ENCODE measurements around the gene CASP2.

DNA sequence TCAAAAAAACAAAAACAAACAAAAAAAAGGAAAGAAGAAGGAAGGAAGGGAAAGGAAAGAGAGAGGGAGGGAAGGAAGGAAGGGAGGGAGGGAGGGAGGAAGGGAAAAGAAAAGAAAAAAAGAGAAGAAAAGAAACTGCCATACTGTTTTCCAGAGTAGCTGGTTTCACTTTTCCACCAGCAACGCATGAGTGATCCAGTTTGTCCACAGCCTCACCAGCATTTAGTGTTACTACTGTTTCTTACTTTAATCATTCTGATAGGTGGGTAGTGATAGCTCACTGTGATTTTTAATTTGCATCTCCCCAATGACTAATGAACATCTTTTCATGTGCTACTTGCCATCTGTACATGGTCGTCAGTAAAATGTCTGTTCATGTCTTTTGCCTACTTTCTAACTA, 15.3 kb upstream of the CASP2 start:
- TF ChIP-seq, protein P1, sequence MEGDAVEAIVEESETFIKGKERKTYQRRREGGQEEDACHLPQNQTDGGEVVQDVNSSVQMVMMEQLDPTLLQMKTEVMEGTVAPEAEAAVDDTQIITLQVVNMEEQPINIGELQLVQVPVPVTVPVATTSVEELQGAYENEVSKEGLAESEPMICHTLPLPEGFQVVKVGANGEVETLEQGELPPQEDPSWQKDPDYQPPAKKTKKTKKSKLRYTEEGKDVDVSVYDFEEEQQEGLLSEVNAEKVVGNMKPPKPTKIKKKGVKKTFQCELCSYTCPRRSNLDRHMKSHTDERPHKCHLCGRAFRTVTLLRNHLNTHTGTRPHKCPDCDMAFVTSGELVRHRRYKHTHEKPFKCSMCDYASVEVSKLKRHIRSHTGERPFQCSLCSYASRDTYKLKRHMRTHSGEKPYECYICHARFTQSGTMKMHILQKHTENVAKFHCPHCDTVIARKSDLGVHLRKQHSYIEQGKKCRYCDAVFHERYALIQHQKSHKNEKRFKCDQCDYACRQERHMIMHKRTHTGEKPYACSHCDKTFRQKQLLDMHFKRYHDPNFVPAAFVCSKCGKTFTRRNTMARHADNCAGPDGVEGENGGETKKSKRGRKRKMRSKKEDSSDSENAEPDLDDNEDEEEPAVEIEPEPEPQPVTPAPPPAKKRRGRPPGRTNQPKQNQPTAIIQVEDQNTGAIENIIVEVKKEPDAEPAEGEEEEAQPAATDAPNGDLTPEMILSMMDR (IDR thresholded peaks at IDR 0.05), result no peak
- TF ChIP-seq POLR2A (IDR thresholded peaks at IDR 0.05) (no peak), POLR2AphosphoS5 (IDR thresholded peaks at IDR 0.05) (no peak)

All from breast epithelium (tissue), 3 donors.